Erythroblast (primary cell): ENCODE measurements around the gene EEFSEC.

ENCODE experiments used
- GATA1 ChIP-seq: IDR thresholded peaks from 2 replicates; pipeline ENCODE4 v1.6.1; 2011; ENCODE audit warnings: low read depth, mild to moderate bottlenecking, control low read depth, low read length, moderate library complexity
- POLR2A ChIP-seq: IDR thresholded peaks from 2 replicates; pipeline ENCODE4 v1.6.1; 2011; ENCODE audit warnings: mild to moderate bottlenecking, low read length

- TF ChIP-seq POLR2A = no peak
- no peak for TF ChIP-seq GATA1
Observed at GRCh38 chr3:128278761-128279600, 125.7 kb downstream of the EEFSEC start.
